ENCODE data around the gene EXOC3L4. TPM values are rescaled to one million over a fixed set of nuclear protein-coding genes. Genes with fewer than 3 reads are reported as not detected.

Gene EXOC3L4
- total and polyA plus RNA-seq, 2 donors from 2014 or later, result 11.6 to 15.6 TPM

GRCh38 chr14:103130017-103130764, 35.7 kb downstream of the EXOC3L4 start:
- Histone ChIP-seq H3K4me3 (ENCODE audit: low read length in 3 of 3) (no peak overlapping the region), H3K9me3 (ENCODE audit: control insufficient read depth in 2 of 3, insufficient read depth in 1 of 3, low read length in 3 of 3) (no peaks in the 10 kb centered on the region), H3K4me1 (ENCODE audit: control insufficient read depth in 2 of 3, insufficient read depth in 2 of 3, low read depth in 1 of 3, low read length in 3 of 3) (peaks cover 0 to 60% (median 15%) of the 10 kb centered on the region in 3 donors), H3K27me3 (ENCODE audit: control insufficient read depth, insufficient read depth, low read length) (no peaks in the 10 kb centered on the region), H3K27ac (ENCODE audit: low read depth in 2 of 2, low read length in 2 of 2) (peak overlapping the region; percentile 65 to 79), H3K9ac (ENCODE audit: low read length in 3 of 3) (peak overlapping the region in 1 of 3 donors; percentile 46), H3K36me3 (ENCODE audit: control insufficient read depth in 2 of 3, insufficient read depth in 3 of 3, low read length in 3 of 3) (peaks cover 4 to 16% (median 6%) of the 10 kb centered on the region in 3 donors)
- FAIRE-seq (no peak), DNase-seq (peak in 1 of 5 donors; percentile 74)
- intact Hi-C loops (cut with DNase I), result no loop called here
- no peak for TF ChIP-seq CTCF (IDR thresholded peaks at IDR 0.05; ENCODE audit: borderline replicate concordance, extremely low read depth, insufficient read depth)

GRCh38 chr14:103130965-103131364, 36.4 kb downstream of the EXOC3L4 start:
- Histone ChIP-seq H3K9ac (ENCODE audit: low read length in 3 of 3) (peak overlapping the region in 1 of 3 donors; percentile 46), H3K36me3 (ENCODE audit: control insufficient read depth in 2 of 3, insufficient read depth in 3 of 3, low read length in 3 of 3) (peaks cover 4 to 16% (median 6%) of the 10 kb centered on the region in 3 donors), H3K27me3 (ENCODE audit: control insufficient read depth, insufficient read depth, low read length) (no peaks in the 10 kb centered on the region), H3K4me1 (ENCODE audit: control insufficient read depth in 2 of 3, insufficient read depth in 2 of 3, low read depth in 1 of 3, low read length in 3 of 3) (peaks cover 0 to 55% (median 15%) of the 10 kb centered on the region in 3 donors), H3K27ac (ENCODE audit: low read depth in 2 of 2, low read length in 2 of 2) (peak overlapping the region; percentile 65 to 79), H3K4me3 (ENCODE audit: low read length in 3 of 3) (peak overlapping the region in 1 of 3 donors; percentile 11), H3K9me3 (ENCODE audit: control insufficient read depth in 2 of 3, insufficient read depth in 1 of 3, low read length in 3 of 3) (no peaks in the 10 kb centered on the region)
- intact Hi-C loops (cut with DNase I), result no loop called here
- TF ChIP-seq CTCF (IDR thresholded peaks at IDR 0.05; ENCODE audit: borderline replicate concordance, extremely low read depth, insufficient read depth), result no peak
- DNase-seq (peak; percentile 79 to 93 (median 89)), FAIRE-seq (no peak)

- Histone ChIP-seq H3K9ac (ENCODE audit: low read length in 3 of 3) (no peak overlapping the region), H3K27me3 (ENCODE audit: control insufficient read depth, insufficient read depth, low read length) (no peaks in the 10 kb centered on the region), H3K27ac (ENCODE audit: low read depth in 2 of 2, low read length in 2 of 2) (peak overlapping the region in 1 of 2 donors; percentile 79), H3K36me3 (ENCODE audit: control insufficient read depth in 2 of 3, insufficient read depth in 3 of 3, low read length in 3 of 3) (peaks cover 4 to 16% (median 6%) of the 10 kb centered on the region in 3 donors), H3K9me3 (ENCODE audit: control insufficient read depth in 2 of 3, insufficient read depth in 1 of 3, low read length in 3 of 3) (no peaks in the 10 kb centered on the region), H3K4me3 (ENCODE audit: low read length in 3 of 3) (no peak overlapping the region), H3K4me1 (ENCODE audit: control insufficient read depth in 2 of 3, insufficient read depth in 2 of 3, low read depth in 1 of 3, low read length in 3 of 3) (peaks cover 0 to 51% (median 15%) of the 10 kb centered on the region in 3 donors)
- FAIRE-seq (no peak), DNase-seq (peak in 1 of 5 donors; percentile 64)
- intact Hi-C loops (cut with DNase I), result no loop called here
- TF ChIP-seq CTCF (IDR thresholded peaks at IDR 0.05; ENCODE audit: borderline replicate concordance, extremely low read depth, insufficient read depth), result no peak
Measured at GRCh38 chr14:103131580-103131979, 37.1 kb downstream of the EXOC3L4 start.
